Right renal cortex interstitium (tissue), 3 donors: Measurements from ENCODE around the gene DRC1. TPM values are rescaled to one million over a fixed set of nuclear protein-coding genes. Genes with fewer than 3 reads are reported as not detected.
A peak's percentile ranks its signal among the peaks of the same experiment; 100 is the strongest.
"Not testable (repeated sequence)": the region's sequence is repeated elsewhere in the genome, so short reads cannot be mapped to it uniquely, and the experiment has no call there.

ENCODE experiments used
- DNase-seq, 3 donors: peaks; one replicate each; pipeline ENCODE4 v3.0.0-alpha.2; 2013; ENCODE audit warnings: low read depth in 3 of 3, low spot score in 2 of 3
- polyA plus RNA-seq, 3 donors: library from polyadenylated mRNA; unstranded; fragments of 120-200 nt; gene quantifications; one replicate each; pipeline ENCODE4 v1.2.1, GENCODE V29; 2013; ENCODE audit not compliant: insufficient read length in 3 of 3

The DRC1 gene
- polyA plus RNA-seq: 1 to 10 TPM; 3.4 to 3.9 (median 3.7) TPM

DNA sequence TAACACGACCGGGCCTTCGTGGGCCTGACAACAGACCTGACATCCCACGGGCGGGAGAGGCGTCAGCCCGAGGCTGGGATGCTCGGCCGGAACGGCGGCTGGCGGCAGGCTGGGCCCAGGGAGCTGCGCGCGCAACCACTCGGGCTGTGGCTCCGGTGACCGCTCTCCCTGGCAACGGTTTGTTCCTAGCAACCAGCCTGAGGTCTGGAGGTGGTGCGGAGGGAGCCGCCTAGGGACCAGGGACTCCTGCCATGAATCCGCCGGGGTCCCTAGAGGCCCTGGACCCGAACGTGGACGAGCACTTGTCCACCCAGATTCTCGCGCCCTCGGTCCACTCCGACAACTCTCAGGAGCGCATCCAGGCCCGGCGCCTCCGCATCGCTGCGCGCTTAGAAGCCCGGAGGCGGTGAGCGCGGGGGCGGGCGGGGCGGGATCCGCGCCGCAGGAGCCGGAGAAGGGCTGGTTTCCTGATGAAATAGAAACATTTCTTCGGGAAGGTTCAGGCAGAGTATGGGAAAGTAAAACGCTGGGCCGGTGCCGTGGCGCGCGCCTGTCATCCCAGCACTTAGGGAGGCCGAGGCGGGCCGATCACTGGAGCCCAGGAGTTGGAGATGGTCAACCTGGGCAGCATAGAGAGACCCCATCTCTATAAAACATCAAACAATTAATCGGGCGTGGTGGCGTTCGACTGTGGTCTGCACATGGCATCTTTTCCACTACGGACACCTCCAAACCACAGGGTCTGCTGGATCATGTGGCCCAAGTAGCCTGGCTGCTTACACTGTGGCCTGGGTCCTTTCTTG lies at the start of gene DRC1:
Gene DRC1 (plus strand): TSS at position 182 of the 803 bp plus-strand sequence. CDS start 70 bp downstream, at position 252.
- DNase-seq: peak; percentile 60 to 76 (median 67)

DNA sequence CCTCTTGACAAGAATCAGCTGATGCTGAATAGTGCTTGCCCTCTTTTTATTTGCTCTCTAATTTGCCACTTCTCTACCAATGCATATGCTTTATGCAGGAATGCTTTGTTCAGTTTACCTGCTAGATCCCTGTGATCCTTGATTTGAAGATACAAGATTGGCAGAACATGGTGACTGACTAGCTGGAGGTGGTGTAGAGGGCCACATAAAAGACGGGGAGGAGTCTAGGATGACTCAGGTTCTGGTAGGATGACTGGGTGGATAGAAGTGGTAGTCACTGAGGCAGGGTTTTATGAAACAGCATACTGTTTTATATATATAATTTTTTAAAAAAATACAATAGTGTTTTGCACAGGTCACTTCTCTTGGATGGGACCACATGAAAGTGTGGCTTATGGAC lies 48.8 kb upstream of the DRC1 start:
- DNase-seq: no peak

DNA sequence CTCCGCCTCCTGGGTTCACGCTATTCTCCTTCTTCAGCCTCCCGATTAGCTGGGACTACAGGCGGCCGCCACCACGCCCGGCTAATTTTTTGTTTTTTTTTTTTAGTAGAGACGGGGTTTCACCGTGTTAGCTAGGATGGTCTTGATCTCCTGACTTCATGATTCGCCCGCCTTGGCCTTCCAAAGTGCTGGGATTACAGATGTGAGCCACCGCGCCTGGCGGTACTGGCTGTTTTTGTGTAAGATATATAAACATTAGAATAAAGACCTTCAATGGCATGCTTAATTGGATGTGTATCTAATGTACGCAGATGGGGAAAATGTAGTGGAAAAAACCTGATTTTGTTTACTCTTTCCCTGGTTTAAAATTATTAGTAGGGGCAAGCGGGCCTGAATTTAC lies 47.3 kb upstream of the DRC1 start:
- DNase-seq: not testable (repeated sequence)

DNA sequence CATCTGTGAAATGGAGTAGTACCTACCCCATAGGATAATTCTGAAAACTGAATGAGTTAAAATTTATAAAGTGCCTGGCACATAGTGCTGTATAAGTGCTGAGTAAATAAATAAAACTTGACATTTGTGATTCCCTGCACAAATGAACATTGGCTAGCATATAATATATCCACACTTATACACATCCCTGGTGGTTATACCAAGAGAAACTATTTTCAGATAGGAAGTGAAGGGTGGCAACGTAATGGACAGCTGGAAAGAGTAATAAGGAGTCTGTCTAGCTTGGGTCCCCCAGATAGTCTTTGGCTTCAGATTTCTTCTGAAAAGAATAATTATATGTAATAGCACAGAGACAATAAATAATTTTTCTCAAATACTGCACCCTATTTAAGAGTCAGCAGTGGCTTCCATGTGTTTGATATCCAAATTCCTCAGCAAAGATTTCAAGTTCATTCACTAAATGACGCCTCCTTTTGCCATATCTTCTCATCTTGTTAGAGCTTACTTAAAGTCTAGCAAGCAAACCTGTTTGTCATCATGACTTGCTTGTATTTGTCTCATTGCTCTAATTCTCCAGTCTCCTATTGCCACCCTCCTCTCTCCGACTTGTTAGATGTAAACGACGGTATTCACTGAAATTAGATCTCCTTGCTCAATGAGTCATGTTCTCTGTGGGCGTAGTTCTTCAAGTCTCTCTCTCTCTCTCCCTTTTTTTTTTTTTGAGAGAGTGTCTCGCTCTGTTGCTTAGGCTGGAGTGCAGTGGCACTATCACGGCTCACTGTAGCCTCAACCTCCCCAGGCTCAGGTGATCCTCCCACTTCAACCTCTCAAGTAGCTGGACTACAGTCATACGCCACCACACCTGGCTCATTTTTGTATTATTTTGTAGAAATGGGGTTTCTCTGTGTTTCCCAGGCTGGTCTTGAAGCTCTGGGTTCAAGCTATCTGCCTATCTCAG lies 46.4 kb upstream of the DRC1 start:
- peak in 2 of 3 donors; percentile 42 to 72 for DNase-seq

DNA sequence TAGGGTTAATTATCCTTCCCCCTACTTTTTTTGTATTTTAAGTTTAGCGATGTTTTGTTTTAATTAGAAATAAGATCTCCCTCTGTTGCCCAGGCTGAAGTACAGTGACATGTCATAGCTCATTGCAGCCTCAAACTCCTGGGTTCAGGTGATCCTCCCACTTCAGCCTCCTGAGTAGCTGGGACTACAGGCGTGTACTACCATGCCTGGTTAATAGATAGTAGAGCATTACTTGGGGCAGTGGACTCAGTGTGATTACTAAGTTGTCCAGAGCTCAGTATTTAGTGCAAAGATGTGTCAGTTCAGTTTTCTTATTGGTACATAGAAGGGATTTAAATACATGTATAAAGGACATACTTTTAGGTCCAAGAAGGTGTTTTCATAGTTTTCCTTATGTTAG lies 45.6 kb upstream of the DRC1 start:
- DNase-seq: no peak

DNA sequence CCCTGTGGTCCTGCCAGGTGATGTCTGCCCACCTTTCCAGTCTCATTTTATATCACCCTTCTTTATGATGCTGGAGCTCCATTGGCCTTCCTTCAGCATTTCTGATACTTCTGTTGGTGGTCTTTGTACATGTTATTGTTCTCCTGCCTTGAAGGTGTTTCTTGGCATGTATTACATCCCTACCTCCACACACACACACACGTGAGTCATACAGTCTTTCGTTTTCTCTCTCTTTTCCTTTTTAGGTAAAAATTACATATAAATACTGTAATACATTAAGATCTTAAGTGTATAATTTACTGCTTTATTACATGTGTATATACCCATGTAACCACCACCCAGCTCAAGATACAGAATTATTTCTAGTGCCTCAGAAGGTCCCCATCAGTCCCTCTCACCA lies 44.9 kb upstream of the DRC1 start:
- DNase-seq: no peak

DNA sequence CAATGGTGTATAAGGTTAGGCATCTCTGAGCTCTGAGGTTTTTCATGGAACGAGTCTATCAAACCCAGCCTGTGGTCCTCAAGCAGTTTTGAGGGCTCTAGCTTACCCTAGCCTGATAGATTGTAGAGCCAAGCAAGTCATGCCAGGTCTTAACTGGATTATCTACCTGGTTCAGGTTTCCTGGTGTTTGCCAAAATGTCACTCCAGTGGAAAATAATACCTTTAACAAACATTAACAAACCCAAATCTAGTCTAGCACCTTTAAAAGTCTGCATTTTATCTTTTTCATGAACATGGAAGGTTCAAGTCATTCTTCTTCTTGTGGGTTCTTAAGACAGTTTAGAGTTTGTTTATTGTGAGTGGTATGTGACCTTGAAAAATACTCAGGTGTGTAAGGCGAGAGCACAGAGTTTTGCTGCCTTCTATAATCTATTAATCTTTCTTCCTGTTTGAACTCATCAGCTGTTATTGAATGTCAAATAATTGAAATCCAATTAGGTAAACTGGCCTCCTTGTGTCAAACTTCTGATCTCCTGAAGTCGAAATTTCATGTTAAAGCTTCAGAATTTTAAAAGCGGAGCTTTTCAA lies 41.7 kb upstream of the DRC1 start:
- DNase-seq: no peak

DNA sequence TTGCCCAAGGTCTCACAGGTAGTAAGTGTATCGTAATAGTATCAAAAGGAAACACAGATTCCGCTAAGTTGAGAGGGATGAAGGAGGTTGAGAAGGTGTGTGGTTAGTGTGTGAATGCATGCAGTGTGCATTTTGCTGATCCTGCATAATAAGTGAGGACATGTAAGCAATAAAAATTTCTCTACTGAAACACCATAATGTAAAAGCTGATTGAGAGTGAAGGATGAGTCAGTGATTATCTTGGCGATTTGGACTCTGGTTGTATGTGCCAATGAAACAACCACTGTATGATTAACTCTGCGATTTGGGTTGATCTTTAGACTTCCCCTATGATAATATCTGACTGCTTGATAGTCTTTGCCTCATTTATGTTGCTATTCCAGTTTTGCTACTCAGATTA lies 38.4 kb upstream of the DRC1 start:
- no peak for DNase-seq

DNA sequence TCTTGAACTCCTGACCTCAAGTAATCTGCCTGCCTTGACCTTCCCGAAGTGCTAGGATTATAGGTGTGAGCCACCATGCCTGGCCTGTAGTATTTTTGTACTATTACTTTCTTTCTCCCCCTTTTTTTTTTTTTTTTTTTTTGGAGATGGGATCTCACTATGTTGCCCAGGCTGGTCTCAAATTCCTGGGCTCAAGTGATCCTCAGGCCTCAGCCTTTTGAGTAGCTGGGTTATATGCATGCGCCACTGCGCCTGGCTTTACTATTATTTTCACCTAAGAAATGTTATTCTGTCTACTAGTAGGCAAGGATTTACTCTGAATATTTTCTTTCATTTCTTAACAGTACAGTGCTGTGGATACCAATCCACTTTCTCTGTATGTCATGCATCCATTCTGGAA lies 37.8 kb upstream of the DRC1 start:
- DNase-seq: no peak

DNA sequence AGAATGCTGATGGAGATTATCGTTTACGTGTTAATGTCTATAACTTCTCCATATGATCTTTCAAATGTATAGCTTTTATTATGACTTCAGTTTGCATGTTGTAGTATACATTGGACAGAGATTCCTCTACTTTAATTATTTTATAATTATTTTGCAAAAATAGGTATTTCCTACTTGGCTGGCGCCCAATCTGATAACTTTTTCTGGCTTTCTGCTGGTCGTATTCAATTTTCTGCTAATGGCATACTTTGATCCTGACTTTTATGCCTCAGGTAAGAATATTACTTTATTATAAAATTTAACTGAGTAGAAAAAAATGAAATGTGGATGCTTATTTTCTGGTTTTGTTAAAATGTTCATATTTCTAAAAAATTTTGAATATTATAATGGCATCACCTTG lies 37.1 kb upstream of the DRC1 start:
- no peak for DNase-seq

DNA sequence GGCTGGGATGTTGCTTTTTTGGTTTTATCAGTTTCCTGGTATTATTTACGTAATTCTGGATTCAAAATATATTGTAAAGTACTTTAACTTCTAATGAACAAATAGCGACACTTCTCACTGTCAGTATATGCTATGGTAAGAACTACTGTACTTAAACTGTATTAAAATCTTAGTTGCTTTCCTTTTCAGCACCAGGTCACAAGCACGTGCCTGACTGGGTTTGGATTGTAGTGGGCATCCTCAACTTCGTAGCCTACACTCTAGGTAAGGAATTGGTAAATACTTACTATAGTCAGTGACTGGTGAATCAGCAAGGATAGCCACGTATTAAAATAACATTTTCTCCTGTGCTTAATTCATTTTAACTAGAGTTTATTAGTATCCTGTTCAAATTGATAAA lies 34.8 kb upstream of the DRC1 start:
- DNase-seq: no peak

DNA sequence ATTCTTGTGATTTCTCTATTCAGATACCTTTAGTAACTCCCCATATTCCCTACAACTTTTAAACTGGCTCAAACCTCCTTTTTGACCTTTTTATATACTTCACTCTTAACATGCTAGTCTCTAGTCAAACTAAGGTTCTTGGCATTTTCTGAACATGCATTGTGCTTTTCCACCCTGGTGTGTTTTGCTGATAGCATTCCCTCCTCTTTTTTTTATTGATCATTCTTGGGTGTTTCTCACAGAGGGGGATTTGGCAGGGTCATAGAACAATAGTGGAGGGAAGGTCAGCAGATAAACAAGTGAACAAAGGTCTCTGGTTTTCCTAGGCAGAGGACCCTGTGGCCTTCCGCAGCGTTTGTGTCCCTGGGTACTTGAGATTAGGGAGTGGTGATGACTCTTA lies 32.1 kb upstream of the DRC1 start:
- DNase-seq: not testable (repeated sequence)

DNA sequence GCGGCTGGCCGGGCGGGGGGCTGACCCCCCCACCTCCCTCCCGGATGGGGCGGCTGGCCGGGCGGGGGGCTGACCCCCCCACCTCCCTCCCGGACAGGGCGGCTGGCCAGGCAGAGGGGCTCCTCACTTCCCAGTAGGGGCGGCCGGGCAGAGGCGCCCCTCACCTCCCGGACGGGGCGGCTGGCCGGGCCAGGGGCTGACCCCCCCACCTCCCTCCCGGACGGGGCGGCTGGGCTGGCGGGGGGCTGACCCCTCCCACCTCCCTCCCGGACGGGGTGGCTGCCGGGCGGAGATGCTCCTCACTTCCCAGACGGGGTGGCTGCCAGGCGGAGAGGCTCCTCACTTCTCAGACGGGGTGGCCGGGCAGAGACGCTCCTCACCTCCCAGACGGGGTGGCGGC lies 30.8 kb upstream of the DRC1 start:
- not testable (repeated sequence) for DNase-seq

DNA sequence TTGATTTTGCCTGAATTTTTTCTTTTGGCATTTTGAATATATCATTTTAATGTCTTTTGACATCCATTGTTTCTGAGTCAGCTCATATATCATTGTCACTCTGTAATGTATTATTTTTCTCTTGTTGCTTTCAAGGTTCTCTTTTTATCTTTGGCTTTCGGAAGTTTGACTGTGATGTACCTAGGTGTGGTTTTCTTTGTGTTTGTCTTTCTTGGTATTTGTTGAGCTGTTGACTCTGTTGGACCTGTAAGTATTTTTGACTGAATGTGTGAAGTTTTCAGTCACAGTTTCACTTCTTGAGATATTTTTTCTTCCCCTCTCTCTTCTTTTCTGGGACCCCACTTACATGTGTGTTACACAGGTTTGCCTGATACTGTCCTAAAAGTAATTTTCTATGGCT lies 24.9 kb upstream of the DRC1 start:
- DNase-seq: no peak

DNA sequence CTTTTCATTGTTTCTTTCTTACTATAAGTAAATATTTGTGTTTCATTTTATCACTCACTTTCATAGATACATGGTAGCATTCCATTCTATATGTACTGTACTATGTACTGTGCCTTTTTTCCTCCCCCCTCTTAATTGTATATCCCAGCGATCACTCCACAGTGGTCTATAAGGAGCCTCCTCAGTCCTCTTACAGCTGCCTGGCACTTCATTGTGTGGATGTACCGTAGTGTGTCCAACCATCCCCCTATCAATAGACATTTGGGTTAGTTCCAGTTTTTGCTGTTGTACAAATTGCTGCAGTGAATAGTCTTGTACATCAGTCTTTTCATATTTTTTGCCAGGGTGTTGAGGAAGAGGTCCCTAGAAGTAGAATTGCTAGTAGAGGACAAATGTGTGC lies 21.4 kb upstream of the DRC1 start:
- no peak for DNase-seq

DNA sequence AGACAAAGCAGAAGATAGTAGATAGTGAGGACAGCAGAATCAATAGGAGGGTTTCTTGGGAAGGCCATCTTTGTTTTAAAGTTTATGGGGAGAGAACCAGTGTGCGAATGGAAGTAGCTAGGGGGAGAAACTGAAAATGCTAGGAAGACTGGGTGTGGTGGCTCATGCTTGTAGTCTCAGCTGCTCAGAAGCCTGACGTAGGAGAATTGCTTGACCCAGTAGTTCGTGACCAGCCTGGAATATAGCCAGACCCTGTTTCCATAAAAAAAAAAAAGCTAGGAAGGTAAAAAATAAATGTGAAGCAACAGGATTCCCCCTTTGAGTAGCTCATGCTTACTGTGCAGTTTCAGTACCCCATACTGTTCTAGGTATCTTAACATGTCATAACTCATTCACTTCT lies 19.2 kb upstream of the DRC1 start:
- no peak for DNase-seq

DNA sequence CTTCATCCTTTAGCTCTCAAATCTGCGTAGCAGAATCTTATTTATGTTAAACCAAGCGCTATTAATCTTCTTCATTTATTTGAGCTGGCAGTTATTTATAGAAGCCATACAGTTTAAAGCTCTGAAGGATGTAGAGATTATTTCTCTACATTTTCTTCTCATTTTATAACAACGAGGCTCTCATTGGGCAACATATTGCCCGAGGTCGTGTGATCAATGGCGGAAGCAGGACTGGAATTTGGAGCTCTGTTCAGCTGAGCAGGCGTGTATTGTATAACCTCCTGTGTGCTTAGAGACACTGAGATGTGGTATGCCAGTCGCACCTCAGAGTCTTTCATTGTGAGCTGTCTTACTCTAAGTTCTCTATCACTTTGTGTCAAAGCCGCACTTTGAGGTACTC lies 17.5 kb upstream of the DRC1 start:
- DNase-seq: no peak

DNA sequence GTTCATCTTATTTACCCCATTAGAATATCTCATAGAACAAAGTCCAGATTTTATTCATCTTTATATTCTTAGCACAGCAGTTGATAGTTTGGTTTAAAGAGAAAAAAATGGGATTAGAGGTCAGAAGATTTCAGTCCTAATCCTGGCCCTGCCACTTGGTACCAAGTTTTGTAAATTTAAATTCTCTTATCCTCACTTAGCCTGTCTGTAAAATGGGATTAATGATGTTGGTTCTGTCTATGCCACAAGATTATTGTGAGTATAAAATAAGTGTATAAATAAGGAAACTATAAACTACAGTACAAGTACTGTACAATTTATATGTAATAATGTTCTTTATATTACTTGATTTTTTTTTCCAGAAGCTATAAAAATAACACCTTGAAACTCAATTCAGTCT lies 17.1 kb upstream of the DRC1 start:
- no peak for DNase-seq

DNA sequence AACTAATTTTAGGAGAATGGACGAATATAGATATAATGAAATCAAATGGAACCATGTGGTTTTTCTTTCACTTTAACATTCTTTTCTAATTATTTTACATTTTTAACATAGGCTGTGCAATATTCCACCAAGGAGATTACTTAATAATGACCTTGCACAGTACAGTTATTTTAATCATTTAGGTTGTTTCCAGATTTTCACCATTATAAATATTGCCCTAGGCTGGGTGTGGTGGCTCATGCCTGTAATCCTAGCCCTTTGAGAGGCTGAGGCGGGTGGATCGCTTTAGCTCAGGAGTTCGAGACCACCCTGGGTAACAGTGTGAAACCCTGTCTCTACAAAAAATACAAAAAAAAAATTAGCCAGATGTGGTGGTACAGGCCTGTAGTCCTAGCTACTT lies 14.5 kb upstream of the DRC1 start:
- DNase-seq: no peak

DNA sequence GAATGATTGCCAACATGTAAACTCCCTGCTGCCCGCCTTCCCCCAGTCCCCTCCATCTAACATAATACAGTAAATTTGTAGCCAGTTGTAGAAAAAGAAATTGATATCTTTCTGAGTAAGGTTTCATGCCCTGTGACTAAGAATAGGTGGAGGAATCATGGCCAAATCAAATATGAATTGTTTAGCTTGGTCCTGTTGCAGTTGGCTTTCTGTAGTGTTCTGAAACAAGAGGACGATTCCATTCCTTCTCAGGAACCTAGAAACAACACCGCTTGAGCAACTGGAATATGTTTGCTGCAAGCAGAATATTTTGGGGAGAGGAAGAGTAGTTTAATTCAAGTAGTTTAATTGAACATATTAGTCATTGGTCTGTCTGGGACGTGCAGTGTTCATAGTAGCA lies 7.0 kb upstream of the DRC1 start:
- no peak for DNase-seq

DNA sequence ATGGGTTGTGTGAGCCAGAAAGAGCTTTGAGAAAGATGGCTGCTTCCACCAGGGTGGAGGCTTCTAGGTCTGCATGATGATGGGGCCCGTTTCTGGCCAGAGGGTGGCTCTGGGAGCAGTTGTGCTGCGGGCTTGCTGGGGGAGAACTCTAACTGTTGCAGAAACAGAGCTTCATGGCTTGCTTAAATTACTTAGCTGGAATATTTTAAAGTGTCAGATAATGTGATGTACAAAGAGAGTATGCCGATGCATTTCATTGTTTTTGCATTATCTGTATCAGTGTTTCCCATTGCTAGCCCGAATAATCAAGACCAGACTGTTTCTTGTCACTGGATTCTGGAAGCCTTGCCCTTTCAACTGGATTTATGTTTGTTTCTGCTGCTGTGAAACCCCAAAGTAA lies 6.3 kb upstream of the DRC1 start:
- DNase-seq: no peak
